Measurements from ENCODE around the gene DNAJC11. TPM values are rescaled to one million over a fixed set of nuclear protein-coding genes. Genes with fewer than 3 reads are reported as not detected.

The DNAJC11 gene, protein sequence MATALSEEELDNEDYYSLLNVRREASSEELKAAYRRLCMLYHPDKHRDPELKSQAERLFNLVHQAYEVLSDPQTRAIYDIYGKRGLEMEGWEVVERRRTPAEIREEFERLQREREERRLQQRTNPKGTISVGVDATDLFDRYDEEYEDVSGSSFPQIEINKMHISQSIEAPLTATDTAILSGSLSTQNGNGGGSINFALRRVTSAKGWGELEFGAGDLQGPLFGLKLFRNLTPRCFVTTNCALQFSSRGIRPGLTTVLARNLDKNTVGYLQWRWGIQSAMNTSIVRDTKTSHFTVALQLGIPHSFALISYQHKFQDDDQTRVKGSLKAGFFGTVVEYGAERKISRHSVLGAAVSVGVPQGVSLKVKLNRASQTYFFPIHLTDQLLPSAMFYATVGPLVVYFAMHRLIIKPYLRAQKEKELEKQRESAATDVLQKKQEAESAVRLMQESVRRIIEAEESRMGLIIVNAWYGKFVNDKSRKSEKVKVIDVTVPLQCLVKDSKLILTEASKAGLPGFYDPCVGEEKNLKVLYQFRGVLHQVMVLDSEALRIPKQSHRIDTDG
- total RNA-seq = 25.8 and 33.3 TPM in 2 replicates

DNA sequence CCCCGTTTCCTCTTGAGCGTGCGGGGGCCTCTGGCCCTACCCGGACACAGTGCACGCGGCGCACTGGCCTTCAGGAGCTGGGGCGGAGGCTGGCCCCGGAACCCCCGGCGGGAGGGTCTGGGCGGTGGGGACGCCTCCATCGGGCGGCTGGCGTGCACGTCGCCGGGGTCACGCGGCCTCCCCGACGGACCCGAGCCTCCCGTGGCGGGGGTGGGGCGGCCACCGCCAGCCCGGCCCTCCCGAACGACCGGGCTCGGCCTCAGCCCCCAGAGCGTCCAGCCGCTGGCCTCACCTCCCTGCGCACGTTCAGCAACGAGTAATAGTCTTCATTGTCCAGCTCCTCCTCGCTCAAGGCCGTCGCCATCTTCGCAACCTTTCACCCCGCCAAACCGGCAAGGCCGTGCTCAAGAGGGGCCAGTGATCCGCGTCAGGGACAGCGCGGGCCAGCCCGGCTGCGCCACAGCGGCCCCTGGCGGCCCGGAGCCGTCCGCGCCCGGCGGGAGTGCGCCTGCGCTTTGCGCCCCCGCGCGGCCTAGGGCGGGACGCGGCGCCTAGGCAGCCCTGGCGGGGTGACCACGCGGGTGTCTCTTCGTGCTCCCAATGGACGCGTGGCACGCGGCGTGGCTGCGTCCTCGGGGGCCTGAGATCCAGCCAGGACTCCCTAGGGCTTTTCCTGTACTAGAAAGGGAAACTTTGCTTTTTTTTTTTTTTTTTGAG lies at the start of gene DNAJC11:
Gene DNAJC11, minus strand, starts transcription at position 380 of the 717 bp plus-strand sequence. Its CDS starts 16 bp downstream, at position 364.

DNA sequence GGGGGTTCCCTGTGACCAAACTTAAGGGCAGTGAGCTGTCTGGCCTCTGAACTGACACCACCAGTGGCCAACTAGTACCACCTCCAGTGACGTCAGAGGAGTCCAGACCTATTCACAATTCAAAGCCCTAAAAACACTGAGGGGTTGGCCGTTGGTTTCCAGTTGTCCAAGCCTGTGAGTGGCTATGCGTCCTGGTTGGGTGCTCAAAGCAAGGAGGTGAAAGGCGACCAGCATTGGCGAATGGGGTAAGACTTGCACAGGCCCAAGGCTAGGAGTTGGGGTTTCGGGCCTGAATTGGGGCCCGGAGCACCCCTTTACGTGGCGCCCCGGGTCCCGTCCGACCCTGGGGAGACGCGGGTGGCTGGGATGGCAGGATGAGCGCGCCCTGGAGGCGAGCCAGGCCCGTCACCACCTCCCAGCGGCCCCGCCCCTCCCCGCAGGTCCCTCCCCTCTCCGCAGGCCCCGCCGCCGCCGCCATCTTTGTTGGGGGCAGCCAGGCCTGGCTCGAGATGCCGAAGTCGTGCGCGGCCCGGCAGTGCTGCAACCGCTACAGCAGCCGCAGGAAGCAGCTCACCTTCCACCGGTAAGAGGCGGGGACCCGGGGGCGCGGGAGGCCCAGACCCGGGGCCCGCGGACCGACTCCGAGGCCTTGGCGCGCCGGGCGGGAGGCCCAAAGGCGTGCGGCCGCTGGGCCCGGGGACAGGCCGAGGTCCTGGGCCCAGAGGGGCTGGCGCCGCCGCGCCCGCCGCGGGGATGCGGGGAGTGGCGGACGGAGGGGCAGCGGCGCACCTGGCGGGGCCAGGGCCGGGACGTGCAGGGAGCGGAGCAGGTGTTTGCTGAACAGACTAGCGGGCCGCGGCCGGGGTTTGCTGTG lies 76.7 kb downstream of the DNAJC11 start, which contains the start of gene THAP3:
Gene THAP3, plus strand, starts transcription at position 159 of the 874 bp plus-strand sequence. Its CDS starts 351 bp downstream, at position 510.

DNA sequence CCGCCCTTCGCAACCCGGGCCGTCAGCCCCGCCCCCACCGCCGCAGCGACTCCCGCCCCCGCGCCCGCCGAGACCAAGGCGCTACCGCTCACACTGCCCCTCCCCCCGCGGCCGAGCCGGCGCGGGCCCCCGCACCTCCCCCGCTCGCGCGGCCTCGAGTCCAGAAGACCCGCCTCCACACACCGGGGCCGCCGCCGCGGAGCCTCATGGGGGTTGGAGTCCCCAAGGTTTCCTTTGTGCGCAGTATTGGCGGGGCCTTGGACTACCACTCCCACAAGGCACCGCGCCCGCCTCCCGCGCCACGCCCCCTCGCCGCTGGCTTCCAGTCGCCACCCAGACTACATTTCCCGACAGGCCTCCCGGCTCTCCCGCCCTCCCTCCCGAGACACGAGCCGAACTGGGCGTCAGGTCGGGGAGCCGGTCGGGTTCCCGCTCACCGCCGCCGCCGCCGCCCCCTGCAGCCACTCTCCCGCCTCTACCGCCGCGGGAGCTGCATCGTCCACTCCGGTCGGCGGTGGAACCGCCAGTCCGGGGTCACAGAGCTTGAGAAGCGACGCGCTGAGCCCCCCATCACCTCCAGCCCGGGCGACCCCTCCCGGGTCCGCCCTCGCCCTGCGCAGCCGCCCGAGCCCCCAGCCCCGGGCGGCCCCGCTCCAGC lies 88.1 kb downstream of the DNAJC11 start, which contains the start of gene PHF13:
Gene PHF13, plus strand, starts transcription at position 371 of the 658 bp plus-strand sequence. CDS start 336 bp downstream, outside the sequence.

DNA sequence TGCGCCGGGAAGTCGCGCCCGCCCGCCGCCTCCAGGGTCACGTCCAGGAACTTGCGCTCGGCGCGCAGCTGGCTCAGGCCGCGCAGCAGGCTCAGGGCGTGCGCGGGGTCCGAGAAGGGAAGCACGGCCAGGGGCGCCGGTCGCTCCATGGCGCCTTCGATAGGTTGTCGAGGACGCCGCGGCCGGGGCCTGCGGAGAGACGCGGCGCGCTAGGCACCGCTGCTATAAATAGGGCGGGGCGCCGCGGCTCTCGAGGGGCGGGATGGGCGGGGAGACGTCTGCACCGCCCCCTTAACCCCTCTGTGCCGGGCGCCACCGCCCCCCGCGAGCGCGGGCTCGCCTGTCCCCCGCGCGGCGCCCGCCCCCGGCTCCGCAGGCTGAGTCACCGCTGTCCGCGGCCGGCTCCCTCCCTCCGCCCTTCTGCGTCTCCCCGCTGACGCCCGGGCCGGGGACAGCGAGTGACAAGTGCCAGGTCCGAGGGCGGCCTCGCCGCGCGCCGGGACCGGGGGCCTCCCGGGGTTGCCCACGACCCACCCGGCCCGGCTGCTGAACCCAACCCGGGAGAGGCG lies 98.9 kb downstream of the DNAJC11 start, which contains the start of gene KLHL21:
Gene KLHL21, minus strand, starts transcription at position 201 of the 569 bp plus-strand sequence. Its CDS starts 52 bp downstream, at position 149.

Other genes starting within 250 kb of the DNAJC11 start
- 2.6 and 3.9 TPM in 2 replicates for gene TNFRSF25, start 235.6 kb downstream of the DNAJC11 start, total RNA-seq
- gene PLEKHG5, start 210.1 kb downstream of the DNAJC11 start, total RNA-seq = 3.4 and 4.2 TPM in 2 replicates
- 13.6 and 14.3 TPM in 2 replicates for gene NOL9, start 147.3 kb downstream of the DNAJC11 start, total RNA-seq
- not detected in 2 replicates for gene TAS1R1, start 146.5 kb downstream of the DNAJC11 start, total RNA-seq
- gene ZBTB48, start 121.8 kb downstream of the DNAJC11 start, total RNA-seq = 8.8 and 9.5 TPM in 2 replicates
- gene KLHL21, start 98.9 kb downstream of the DNAJC11 start, total RNA-seq = 57.4 TPM in 2 replicates
- 13.7 and 15.2 TPM in 2 replicates for gene PHF13, start 88.1 kb downstream of the DNAJC11 start, total RNA-seq
- gene THAP3, start 76.9 kb downstream of the DNAJC11 start, total RNA-seq = 19.3 and 24.9 TPM in 2 replicates
- 75.8 and 91.8 TPM in 2 replicates for gene CAMTA1, start 83.6 kb upstream of the DNAJC11 start, total RNA-seq

Measured in cardiac ventricle fibroblast (primary cell).